Lung (tissue), 12 donors: ENCODE measurements around the gene LMO2. TPM values are rescaled to one million over a fixed set of nuclear protein-coding genes. Genes with fewer than 3 reads are reported as not detected.

Experiments
- ATAC-seq: fragments of 200-7000 bp; cut with Tn5 transposase; one replicate; pipeline ENCODE4 v1.9.1; 2020; ENCODE audit warnings: moderate number of reproducible peaks; ENCODE audit not compliant: insufficient read depth, low FRiP score
- DNase-seq, 3 donors: peaks; one replicate each; pipeline ENCODE4 v3.0.0-alpha.2; 2013 to 2017
- H3K27ac ChIP-seq, 2 donors: one replicate each; pipeline ENCODE4 v1.5.1; 2013; ENCODE audit warnings: mild to moderate bottlenecking in 2 of 2, moderate library complexity in 2 of 2, control low read depth in 1 of 2, inconsistent platforms in 1 of 2, low read depth in 1 of 2, low read length in 1 of 2
- H3K27me3 ChIP-seq, 3 donors: one replicate each; pipeline ENCODE4 v1.5.1; 2013; ENCODE audit warnings: low read length in 2 of 3; ENCODE audit not compliant: control insufficient read depth in 3 of 3, insufficient read depth in 3 of 3
- H3K36me3 ChIP-seq, 4 donors: one replicate each; pipeline ENCODE4 v1.5.1; 2013; ENCODE audit warnings: low read length in 4 of 4, mild to moderate bottlenecking in 1 of 4, moderate library complexity in 1 of 4; ENCODE audit not compliant: control insufficient read depth in 4 of 4, insufficient read depth in 4 of 4
- H3K4me1 ChIP-seq, 5 donors: one replicate each; pipeline ENCODE4 v1.5.1; 2013; ENCODE audit warnings: low read length in 5 of 5, mild to moderate bottlenecking in 2 of 5, moderate library complexity in 1 of 5; ENCODE audit not compliant: control insufficient read depth in 5 of 5, insufficient read depth in 5 of 5
- H3K4me3 ChIP-seq: one replicate; pipeline ENCODE4 v1.5.1; 2013; ENCODE audit warnings: mild to moderate bottlenecking, control low read depth, moderate library complexity
- H3K9ac ChIP-seq, 2 donors: one replicate each; pipeline ENCODE4 v1.5.1; 2013; ENCODE audit warnings: low read length in 2 of 2, control low read depth in 1 of 2; ENCODE audit not compliant: insufficient read depth in 1 of 2
- H3K9me3 ChIP-seq, 4 donors: one replicate each; pipeline ENCODE4 v1.5.1; 2013; ENCODE audit warnings: low read length in 3 of 4, mild to moderate bottlenecking in 1 of 4, moderate library complexity in 1 of 4; ENCODE audit not compliant: control insufficient read depth in 4 of 4, insufficient read depth in 3 of 4
- CTCF ChIP-seq: IDR thresholded peaks from 2 replicates; pipeline ENCODE4 v1.5.1; 2012; ENCODE audit warnings: mild to moderate bottlenecking; ENCODE audit errors: control extremely low read depth, extremely low read depth
- WGBS, 2 donors: extraction: QIAGEN DNeasy Blood & Tissue Kit; methylation state at CpG; one replicate each; pipeline ENCODE4 v1.1.7; 2013; 5-methylcytosine and 5-hydroxymethylcytosine counted together
- polyA plus RNA-seq, 2 donors: library from polyadenylated mRNA; stranded (reverse); fragments of 200-250 nt; gene quantifications; one replicate each; pipeline ENCODE4 v1.2.1, GENCODE V29; 2013
- total RNA-seq, 2 donors: library from RNA; depleted of rRNA in 1 of 2; stranded (reverse); fragments of >200 nt in 1 of 2; gene quantifications; one replicate each; pipeline ENCODE4 v1.2.1, GENCODE V29; 2014 to 2021
- donor health status: control.
- donor health status: control.
- donor health status: Bipolar disorder and iron deficiency.
- donor health status: healthy.
- donor health status: DM: yes; HTN: yes; CAD: no.

LMO2 gene
- total and polyA plus RNA-seq, 4 donors = 26.6 to 41.3 (median 32.4) TPM

GRCh38 chr11:33884035-33884434 lies 7.8 kb downstream of the LMO2 start:
- no peak for TF ChIP-seq CTCF
- DNase-seq (no peak), ATAC-seq (no peak)
- Histone ChIP-seq H3K36me3 (no peaks in the 10 kb centered on the region), H3K4me3 (no peak overlapping the region), H3K9me3 (no peaks in the 10 kb centered on the region), H3K9ac (no peak overlapping the region), H3K27me3 (no peaks in the 10 kb centered on the region), H3K4me1 (peaks cover 0 to 2% (median 0%) of the 10 kb centered on the region in 5 donors), H3K27ac (no peak overlapping the region)
- 90 to 93% methylated on average over 5 of the region's 5 CpGs for WGBS, 2 donors

GRCh38 chr11:33881651-33882503 lies 10.0 kb downstream of the LMO2 start:
- no peak overlapping the region for H3K27ac ChIP-seq
- H3K9ac ChIP-seq = no peak overlapping the region
- peaks cover 0 to 3% (median 0%) of the 10 kb centered on the region in 5 donors for H3K4me1 ChIP-seq
- no peak overlapping the region for H3K4me3 ChIP-seq
- ATAC-seq = no peak
- H3K9me3 ChIP-seq = no peaks in the 10 kb centered on the region
- H3K36me3 ChIP-seq = no peaks in the 10 kb centered on the region
- H3K27me3 ChIP-seq = peaks cover 0 to 3% (median 0%) of the 10 kb centered on the region in 3 donors
- no peak for TF ChIP-seq CTCF
- WGBS, 2 donors = 28 to 41% methylated on average over 11 of the region's 11 CpGs
- DNase-seq = no peak

- H3K4me3 ChIP-seq = no peak overlapping the region
- no peaks in the 10 kb centered on the region for H3K9me3 ChIP-seq
- H3K9ac ChIP-seq = no peak overlapping the region
- DNase-seq (no peak), ATAC-seq (no peak)
- peaks cover 0 to 8% (median 0%) of the 10 kb centered on the region in 3 donors for H3K27me3 ChIP-seq
- TF ChIP-seq CTCF = no peak
- H3K27ac ChIP-seq = no peak overlapping the region
- H3K36me3 ChIP-seq = no peaks in the 10 kb centered on the region
- 41 to 66% methylated on average over 7 of the region's 7 CpGs for WGBS, 2 donors
- H3K4me1 ChIP-seq = peaks cover 0 to 3% (median 0%) of the 10 kb centered on the region in 5 donors
These were observed 10.9 kb downstream of the LMO2 start for GRCh38 chr11:33880979-33881378.
